Astrocyte of the hippocampus (primary cell): ENCODE data around the gene ATRAID.
A peak's percentile ranks its signal among the peaks of the same experiment; 100 is the strongest.
"Not testable (repeated sequence)": the region's sequence is repeated elsewhere in the genome, so short reads cannot be mapped to it uniquely, and the experiment has no call there.

Source experiments
- DNase-seq: peaks from one replicate; pipeline ENCODE4 v3.0.0; 2011; ENCODE audit warnings: low read depth, low spot score

Gene ATRAID, protein sequence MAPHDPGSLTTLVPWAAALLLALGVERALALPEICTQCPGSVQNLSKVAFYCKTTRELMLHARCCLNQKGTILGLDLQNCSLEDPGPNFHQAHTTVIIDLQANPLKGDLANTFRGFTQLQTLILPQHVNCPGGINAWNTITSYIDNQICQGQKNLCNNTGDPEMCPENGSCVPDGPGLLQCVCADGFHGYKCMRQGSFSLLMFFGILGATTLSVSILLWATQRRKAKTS

DNA sequence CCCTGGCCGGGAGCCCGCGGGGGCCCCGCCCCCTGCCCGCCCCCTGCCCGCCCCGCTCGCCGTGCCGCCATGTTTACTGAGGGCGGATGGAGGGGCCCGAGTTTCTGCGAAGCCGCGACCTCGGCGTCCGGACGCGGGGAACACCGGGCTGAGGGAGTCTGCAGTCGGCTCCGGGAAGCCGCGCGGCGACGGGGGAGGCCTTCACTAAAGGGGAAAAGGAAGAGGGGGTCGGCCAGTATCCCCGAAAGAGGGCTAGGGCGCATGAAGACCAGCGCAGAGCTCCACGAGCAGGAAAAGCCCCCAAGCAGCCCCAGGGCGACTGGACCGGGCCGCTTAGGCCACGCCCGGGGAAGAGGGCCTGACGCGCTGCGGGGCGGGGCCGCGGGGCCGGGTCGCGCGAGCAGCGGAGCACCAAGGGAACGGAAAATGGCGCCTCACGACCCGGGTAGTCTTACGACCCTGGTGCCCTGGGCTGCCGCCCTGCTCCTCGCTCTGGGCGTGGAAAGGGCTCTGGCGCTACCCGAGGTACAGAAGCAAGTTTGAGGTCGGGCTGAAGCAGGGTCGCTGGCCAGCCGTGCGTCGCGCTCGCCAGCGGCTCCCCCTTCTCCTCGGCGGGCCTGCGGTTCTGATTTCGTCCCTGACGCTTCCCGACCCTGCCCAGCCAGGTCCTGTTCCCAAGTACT is at the start of gene ATRAID, which contains the start of gene SLC5A6:
Gene ATRAID, plus strand, starts transcription at position 99 of the 683 bp plus-strand sequence. Its CDS starts 328 bp downstream, at position 427.
Gene SLC5A6, minus strand, starts transcription at position 326 of the 683 bp plus-strand sequence. CDS start 4,618 bp downstream, outside the sequence.
- DNase-seq: peak; percentile 96

DNA sequence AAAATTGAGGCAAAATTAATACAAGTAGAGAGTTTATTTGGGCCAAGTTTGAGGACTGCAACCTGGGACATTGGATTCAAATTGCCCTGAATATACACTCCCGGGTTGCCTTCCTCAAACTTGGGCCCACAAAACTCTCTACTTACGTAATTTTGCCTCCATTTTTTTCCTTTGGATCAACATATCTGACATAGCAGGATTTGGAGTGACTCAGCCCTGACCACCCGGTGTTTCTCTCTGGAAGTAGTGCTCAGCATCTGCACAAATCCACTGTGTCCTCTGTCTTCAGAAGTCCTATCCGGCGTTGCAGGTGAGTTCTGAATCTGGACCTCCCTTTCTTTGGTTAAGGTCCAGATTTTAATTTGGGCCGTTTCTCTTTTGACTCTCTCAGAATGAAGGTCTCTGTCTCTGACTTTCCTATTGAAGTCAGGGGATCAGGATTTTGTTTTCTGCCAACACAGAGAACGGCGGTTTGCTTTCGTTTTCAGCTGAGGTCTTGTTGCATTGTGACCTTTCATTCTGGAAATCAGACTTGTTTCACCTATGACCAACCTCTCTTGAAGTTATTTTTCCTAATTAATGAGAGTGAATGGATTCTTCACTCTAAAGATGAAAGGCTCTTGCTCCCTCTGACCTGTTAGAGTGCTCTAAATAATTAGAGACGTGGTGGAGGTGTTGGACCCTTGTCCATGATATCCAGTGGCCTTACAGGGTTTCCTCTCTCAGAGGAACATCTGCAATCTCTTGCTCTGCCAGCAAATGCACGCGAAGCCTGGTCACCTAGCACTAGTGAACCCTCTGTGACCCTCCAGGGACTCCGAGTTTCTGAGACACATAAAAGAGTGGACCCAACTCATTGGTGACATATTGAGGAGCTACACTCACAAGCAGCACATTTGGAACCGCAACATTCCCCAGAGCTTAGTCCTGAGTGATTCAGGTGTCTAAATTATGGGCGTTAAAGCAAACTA is 49.4 kb upstream of the ATRAID start:
- no peak for DNase-seq

DNA sequence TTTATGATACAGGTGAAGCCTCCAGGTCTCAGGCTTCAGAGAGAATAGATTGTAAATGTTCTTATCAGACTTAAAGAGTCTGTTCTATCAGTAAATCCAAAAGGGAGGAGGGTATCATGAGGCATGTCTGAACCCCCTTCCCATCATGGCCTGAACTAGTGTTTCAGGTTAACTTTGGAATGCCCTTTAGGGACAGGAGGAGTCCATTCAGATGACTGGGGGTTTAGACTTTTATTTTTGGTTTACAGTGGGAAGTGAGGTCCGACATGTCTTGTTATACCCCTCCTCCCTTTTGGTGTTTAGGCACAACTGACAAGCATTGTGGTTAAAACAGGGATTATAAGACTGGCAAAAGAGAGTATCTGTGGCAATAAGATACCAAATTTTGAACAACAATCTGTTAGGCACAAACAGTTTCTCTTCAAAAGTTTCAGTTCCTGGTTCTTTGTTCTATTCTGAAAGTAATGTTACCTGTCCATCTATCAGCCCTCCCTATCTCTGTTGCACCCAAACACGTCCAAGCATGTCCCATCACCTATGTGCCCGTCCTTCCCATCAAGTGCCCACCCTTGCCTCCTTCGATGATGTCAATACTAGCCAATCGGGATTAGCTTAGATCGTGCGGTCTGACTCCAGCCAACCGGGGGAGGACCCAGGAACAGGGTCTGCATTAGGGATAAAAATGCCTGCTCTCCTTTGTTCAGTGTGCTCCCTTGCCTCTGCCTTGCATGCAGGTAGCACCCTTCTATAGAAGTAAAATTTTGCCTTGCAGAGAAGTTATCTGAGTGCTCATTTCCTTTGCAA is 46.7 kb upstream of the ATRAID start:
- DNase-seq: no peak

DNA sequence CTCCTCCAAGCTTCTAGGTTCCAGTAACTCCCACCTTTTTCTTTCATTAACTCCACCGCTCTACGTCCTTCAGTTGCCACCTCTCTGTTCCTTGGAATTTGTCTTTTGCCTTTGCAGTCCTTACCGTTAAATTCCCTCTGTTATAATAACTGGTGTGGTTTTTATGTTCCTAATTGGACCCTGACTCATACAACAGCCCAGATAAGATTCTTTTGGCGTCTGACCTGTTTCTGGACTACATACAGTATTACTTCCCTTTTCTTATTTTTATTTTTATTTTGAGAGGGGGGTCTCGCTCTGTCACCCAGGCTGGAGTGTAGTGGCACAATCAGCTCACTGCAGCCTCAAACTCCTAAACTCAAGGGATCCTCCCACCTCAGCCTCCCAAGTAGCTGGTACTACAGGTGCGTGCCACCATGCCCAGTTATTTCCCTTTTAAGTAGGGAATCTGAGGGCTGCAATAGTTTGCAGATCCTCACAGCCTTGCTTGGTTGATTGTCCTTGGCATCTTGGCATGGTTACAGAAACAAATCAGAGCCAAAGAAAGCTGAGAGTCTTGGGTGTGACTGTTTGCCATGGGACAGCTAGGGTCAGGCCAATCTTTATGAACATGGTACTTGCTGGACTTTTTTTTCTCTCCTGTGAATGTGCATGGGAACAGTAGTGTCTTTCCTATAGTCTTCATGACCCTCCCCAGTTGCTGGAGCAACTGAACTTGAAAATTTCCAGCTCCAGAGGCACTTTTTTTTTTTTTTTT is 41.1 kb upstream of the ATRAID start:
- no peak for DNase-seq

DNA sequence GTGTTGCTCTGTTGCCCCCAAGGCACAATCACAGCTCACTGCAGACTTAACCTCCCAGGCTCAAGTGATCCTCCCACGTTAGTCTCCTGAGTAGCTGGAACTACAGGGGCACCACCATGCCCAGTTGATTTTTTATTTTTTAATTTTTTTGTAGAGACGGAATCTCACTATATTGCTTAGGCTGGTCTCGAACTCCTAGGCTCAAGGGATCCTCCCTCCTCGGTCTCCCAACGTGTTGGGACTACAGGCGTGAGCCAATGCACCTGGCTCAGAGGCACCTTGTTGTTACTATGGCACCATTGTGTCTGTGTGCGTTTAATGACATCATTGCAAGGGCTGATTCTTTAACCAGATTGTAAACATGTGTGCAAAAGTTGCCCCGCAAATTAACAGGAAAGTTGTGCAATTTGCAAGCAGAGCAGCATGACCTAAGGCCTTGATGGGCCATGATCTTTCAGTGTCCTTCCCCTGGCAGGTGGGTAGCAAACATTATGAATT is 40.4 kb upstream of the ATRAID start:
- no peak for DNase-seq

DNA sequence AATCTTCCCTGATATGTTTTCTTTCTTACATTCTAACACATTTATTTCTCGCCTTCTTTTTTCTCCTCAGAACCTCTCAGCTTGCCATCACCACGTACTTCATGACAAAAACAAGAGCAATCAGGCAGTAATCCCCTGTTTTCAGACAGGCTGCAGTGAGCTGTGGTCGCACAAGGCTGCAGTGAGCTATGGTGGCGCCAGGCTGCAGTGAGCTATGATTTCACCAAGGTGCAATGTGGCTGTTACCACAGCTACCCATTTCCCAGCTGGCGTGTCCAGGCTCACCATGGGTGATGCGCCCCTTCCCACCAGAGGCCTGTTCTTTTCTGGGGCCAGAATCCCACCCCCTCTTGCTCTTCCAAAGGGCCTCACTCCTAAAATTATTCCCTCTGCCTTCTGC is 37.2 kb upstream of the ATRAID start:
- peak; percentile 63 for DNase-seq

DNA sequence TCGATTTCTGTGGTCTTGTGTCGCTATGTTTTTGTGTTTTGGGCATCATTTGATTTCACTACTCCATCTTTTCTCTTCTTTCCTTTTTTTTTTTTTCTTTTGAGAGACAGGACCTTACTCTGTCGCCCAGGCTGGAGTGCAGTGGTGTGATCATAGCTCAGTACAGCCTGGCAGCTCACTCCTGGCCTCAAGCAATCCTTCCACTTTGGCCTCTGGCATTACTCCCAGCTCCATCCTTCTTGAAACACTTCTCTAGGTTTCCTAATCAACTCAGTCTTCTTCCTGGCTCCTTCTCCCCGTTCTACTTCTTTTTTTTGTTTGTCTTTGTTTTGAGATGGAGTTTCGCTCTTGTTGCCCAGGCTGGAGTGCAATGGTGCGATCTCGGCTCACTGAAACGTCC is 36.5 kb upstream of the ATRAID start:
- no peak for DNase-seq

DNA sequence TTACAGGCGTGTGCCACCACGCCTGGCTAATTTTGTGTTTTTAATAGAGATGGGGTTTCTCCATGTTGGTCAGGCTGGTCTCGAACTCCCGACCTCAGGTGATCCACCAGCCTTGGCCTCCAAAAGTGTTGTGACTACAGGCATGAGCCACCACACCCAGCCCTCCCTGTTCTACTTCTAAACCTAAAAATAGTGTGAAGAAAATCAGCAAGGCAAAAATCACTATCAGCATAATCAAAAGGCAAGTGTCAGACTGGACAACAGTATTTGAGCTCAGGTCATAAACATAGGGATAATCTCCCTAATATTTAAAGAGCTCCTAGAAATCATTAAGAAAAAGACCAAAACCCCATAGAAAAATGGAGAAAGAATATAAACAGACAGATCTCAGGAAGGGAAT is 36.1 kb upstream of the ATRAID start:
- DNase-seq: not testable (repeated sequence)

DNA sequence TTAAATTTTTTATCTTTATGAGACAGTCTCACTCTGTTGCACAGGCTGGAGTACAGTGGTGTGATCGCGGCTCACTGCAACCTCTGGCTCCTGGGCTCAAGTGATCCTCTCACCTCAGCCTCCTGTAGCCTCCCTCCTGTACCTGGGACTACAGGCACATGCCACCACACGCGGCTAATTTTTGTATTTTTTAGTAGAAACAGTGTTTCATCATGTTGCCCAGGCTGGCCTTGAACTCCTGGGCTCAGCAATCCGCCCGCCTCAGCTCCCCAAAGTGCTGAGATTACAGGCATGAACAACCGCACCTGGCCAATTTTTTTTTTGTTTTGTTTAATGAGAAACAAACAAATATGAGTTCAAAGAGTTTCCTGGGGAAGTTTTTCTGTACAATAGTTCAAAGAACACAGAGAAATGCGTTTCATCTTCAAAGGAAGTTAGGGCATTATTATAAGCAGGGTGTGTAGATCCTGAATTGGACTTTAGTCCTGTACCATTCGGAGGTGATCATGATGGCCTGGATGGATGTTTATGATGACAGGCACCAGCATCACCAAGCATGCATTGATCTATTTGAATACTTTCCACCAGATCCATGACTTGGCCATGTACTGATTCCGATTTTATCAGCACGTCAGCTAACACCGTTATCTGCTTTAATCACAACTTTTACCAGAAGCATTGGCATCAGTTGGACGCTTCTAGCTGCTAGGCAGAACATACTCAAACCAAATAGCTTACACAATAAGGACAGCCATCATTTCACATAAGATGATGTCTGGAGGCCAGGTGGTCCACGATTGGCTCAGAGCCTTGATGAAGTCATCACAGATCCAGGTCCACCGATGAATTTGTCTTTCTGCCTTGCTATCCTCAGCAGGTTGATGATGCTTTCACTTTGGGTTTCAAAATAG is 34.1 kb upstream of the ATRAID start:
- DNase-seq: no peak

DNA sequence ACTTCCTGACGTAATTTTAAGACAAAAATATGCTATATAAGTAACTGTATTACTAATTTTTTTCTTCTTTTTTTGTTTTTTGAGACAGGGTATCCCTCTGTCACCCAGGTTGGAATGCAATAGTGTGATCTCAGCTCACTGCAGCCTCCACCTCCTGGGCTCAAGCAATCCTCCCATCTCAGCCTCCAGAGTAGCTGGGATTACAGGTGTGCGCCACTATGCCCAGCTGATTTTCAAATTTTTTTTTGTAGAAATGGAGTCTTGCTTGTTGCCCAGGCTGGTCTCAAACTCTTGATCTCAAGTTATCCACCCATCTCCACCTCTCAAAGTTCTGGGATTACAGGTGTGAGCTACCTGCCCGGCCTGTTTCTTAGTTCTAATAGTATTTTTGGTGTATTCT is 33.4 kb upstream of the ATRAID start:
- no peak for DNase-seq

DNA sequence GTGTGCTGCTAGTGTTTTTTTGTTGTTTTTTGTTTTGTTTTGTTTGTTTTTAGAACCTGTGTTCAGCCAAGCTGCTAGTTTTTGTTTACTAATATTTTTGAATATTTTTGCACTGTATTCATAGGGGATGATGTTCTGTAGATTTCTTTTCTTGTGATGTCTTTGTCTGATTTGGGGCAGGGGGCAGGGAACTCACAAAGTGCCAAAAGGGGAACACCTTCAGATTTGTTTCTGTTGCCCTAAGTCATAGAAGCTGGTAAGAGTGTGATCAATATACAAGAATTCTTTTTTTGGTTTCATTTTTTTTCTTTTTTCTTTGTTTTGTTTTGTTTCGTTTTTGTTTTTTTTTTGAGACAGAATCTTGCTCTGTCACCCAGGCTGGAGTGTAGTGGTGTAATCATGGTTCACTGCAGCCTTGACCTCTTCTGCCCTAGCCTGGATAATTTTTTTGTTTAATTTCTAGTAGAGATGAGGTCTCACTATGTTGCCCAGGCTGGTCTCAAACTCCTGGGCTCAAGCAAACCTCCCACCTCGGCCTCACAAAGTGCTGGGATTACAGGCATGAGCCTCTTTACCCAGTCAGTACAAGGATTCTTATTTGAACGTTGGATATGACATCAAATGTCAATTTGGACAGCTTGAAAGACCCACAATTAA is 32.4 kb upstream of the ATRAID start:
- DNase-seq: no peak

DNA sequence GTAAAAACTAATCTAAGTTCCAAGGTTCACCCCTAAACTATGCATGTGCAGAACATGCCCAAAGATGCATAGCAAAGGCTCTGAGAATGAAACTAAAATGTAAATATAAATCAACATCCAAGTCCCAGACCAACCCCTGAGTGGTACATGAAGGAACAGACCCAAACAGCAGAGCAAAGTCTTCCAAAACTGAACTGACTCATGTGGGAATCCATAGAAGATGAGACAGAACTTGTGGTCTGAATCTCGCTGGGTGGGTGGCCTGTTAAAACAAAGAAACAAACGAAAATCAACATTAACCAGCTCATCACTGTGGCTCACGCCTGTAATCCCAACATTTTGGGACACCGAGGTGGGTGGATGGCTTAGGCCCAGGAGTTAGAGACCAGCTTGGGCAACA is 29.5 kb upstream of the ATRAID start:
- no peak for DNase-seq

DNA sequence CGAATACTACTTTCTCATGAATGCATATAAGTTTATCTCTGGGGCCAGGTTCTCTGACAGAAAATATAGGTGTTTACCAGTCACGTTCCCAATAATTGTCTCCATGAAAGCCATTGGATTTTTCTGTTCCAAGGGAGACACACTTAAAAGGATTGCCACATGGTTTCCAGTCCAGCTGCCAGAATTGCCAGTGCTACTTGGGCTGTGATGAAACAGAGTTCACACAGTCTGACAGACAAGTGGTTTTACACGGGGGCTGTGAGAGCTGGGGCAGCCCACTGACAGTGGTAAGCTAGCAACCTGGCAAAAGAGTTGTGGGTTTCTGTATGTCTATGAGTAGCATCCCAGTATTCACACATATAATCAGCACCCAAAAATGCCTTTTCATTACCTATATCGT is 27.7 kb upstream of the ATRAID start:
- DNase-seq: no peak

DNA sequence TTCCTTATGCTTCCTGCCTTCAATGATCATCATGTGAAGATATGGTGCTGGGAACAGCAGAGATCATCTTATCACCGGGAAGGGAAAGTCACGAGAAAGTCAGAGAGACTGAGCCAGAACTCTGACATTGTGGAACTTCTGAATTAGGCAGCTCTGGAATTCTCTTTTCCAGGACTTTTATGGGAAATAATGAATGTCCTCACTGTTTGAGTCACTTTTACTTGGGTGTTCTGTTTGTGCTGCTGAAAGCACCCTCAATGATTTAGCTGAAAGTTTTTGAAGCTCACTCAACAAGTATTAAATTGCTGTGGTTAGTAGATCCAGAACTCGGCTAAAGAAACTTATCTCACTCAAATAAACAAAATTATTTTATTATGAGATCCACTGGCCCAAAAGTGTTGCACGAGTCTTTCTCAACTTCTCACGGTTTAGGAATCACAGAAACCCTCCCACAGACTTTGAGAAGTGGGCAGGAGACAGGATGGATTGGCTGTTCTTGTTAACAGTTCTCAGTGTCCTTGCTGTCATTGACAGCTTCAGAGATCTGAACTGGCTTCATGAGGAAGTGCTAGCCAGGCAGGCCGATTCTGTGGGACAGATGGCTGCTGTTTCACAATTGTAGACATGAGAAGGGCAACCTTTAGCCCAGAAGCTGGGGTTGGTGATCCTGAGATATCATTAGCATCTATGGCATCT is 26.4 kb upstream of the ATRAID start:
- no peak for DNase-seq

DNA sequence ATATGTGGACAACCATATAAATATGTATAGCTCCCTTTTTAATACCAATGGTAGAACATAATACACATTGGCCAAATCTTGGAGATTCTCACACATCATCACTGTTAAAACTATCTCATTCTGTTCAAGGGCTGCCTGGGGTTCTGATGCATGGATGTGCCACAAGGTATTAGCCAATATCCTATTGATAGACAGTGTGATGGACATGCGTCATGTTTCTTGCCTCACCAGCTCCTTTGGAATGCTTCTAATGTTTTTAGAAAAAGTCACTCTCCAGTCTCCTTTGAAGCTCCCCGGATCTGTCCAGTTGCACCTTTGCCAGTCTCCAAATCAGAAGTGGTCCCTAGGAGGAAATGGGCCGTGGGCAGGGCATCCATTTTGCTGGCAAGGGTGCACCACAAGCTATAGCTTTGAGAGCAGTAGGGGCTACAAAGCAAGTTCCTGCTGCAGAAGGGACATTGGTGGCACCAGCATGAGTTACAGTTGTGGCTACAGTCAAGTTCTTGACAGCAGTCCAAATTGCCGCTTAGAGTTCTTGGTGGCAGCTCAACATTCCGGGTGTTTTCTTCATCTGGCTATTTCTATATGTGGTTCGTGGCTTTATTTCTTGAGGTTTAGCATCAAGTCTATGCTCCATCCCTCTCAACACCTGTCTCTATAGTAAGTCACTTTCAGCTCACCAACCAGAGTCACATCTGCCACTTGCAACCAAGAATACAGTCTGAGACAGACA is 25.1 kb upstream of the ATRAID start:
- DNase-seq: no peak

DNA sequence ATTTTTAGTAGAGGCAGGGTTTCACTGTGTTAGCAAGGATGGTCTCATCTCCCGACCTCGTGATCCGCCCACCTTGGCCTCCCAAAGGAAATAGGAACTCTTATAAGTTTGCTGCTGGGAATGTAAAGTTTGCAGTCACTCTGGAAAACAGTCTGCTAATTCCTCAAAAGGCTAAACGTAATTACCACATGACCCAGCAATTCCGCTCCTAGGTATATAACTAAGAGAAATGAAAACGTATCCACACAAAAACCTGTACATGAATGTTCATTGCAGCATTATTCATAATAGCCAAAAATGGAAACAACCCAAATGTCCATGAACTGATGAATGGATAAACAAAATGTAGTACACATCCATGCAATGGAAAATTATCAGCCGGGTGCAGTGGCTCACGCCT is 21.9 kb upstream of the ATRAID start:
- DNase-seq: no peak

DNA sequence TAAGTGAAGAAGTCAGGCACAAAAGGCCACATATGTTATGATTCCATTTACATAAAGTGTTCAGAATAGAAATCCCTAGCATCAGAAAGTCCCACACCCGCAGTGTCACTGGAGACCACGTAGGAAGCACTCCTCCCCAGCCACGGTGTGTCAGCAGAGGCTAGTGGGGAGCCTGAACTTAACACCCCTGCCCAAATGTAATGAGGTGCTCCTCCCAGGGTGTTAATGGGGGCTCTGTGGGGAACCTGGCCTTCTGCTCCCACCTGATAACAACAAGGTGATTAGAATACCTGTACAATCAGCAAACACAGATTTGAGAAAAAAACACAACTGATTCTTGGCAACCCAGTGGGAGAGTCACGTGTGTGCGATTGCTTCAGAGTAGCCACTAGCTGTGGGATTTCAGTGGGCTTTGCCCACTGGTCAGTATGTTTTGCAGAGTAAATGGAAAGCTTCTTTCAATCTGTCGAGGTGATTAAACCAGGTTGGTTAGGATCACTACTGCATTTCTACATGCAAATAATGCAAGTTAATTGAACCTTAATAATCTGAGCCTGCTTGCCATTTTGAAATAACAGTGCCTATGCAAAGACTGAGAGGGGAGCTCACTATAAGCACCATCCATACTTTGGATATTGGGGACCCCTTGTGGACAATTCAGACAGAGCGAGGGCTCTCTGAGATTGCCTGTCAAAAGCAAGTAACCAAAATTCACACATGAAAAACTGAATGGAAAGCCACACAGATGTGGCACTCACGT is 20.6 kb upstream of the ATRAID start:
- peak; percentile 66 for DNase-seq
